ENCODE data around the gene PMS1.
A peak's percentile ranks its signal among the peaks of the same experiment; 100 is the strongest.
"Not testable (repeated sequence)": the region's sequence is repeated elsewhere in the genome, so short reads cannot be mapped to it uniquely, and the experiment has no call there.

PMS1 gene

DNA sequence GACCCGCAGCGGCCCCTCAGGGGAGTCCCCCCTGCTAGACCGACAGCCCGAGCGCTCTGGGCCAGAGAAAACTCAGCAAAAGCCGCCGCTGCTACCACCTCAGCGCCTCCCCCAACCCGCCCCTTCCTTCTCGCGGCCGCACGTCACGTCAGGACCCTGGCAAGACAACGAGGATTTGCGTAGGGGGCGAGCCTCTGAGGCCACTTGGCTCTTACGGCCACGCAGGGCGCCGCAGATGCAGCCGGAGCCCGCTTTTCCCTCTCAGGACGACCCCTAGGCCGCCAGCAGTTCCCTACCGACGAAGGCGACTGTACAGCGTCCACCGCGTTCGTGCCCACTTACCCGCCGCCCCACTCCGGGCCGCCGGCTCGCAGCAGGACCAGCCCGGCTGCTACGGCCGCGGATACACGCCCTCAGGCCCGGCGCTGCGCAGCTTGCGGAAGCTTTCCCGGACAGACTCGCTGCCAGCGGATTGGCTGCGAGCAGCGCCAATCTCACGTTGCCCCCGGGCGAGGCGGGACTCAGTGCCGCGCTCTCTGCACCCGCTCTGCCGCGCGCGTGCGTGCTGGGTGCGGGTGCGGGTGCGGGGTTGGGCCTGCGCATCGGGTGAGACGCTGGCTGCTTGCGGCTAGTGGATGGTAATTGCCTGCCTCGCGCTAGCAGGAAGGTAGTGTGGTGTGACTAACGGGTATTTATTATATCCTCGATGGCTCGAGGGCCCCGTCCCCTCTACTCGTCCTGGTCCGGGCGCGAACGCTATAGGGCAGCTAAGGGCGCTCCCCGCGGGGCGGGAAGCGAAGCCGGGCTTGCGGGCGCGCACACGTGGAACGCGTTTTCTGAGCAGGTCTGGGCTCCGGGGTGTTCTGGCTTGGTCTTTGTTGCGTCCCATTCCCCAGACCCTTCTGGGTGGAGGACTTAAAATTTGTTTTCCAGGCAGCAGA, at the start of gene PMS1, which contains the start of gene ORMDL1:
Gene PMS1 (plus strand): TSS at position 524 of the 941 bp plus-strand sequence. CDS start 7,360 bp downstream, outside the sequence.
Gene ORMDL1 (minus strand): TSS at position 413 of the 941 bp plus-strand sequence. CDS start 1,744 bp downstream, outside the sequence.
- peak; percentile 95 for DNase-seq

DNA sequence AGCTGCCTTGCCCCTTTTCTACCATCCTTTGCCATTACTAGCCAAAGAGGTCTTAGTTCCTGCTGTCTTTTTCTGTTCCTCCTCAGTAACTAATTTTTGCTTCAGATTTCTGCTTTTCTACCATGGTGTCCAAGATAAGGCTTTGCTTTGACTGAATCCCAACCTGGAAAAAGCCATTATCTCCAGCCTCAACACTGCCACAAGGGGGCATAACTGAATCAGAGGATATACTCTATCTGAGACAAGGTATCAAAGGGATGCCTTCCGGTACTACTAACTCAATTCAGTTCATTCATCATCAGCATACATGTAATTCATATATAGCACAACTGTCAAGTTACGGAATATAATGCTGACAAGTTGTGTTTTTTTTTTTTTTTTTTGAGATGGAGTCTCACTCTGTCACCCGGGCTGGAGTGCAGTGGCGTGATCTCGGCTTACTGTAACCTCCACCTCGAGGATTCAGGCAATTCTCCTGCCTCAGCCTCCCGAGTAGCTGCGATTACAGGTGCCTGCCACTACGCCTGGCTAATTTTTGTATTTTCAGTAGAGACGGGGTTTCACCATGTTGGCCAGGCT, 33.1 kb upstream of the PMS1 start:
- peak; percentile 51 for DNase-seq

- DNase-seq, result no peak
Observed at GRCh38 chr2:189756311-189756952, 27.8 kb upstream of the PMS1 start.

- DNase-seq, result not testable (repeated sequence)
Observed at GRCh38 chr2:189760154-189760553, 24.1 kb upstream of the PMS1 start.

DNA sequence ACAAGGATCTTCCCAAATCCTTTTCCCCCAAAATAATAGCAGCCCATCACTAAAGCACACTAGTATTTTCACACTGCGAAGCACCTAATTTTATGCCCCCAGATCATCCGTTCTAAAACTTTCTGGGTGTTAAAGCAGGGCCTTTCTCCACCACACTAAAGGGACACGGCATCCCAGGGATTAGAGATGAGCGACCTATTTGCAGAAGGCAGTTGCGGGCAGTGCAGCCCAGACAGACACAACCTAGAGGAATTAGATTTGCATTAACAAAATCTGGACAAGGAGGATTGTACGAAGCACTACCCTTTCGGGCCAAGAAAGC, 22.1 kb upstream of the PMS1 start:
- DNase-seq, result no peak

DNA sequence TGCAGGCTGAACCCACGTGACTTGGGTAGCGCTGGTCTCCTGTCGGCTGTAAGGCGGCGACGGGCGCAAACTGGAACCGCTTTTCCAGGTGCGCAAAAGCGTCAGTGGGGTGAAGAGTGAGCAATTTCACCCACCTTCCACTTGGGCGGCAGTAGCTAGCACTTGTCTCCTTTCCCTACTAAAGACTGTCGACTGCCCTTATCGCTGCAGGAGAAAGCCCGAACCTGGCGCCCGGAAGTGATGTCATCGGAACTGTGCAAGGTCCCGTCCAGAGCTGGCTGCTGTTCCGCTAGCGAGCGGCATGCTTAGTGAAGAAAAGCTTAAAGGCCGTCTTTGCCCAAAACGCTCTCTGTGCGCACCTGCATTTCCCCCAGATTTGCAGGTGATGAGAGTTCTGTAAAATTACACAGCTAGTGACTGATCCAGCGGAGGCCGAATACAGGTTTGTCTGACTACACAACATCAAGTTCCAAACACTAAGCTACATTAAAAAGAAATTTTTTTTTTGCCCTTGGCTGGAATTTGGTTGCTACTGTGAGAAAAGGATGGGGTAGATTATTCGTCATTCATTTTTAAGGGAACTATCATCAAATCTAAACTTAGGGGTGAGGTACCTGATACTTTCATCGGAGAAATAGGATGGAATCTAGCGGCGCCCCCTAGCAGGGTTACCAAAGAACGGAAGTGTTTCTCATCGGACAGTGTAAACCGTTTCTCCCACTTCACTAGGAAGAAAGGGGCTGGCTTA, 21.5 kb upstream of the PMS1 start, which contains the start of gene OSGEPL1:
Gene OSGEPL1 (minus strand): TSS at position 242 of the 748 bp plus-strand sequence. CDS start 1,152 bp downstream, outside the sequence.
- DNase-seq, result peak; percentile 96

GRCh38 chr2:189763908-189764661, 20.2 kb upstream of the PMS1 start:
- no peak for DNase-seq

DNA sequence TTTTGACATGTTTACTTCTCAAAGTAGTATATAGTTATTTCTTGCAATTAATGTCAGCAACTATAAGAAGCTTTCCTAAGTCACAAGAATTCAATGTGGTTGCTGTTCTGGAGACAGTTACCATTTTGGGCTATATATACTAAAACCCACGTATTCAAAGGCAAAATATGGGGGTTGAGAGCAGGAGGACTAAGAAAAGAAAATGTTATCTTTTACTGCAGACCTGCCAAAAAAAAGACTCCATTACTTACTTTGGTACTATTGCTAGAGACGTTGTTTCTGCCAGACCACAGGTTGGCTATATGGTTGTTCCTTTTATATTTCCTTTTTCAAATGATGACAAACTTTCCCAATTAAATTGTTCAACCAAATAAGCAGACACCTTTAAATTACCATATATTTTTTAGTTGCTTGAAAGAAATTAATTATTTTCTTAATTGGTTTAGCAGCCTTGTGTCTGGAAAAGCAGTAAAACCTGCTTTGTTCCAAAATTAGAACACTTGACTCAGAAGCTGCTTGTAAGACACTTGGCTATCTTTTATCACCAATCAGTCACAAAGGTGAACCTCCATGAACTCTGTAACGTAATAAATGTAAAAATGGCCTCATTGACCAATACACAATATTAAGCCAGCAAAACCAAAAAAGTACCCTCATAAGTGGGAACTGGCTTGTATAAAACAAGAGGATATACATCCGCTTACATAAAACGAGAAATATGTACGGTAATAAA, 13.5 kb upstream of the PMS1 start:
- DNase-seq, result no peak

- no peak for DNase-seq
Observed at GRCh38 chr2:189772212-189772611, 12.0 kb upstream of the PMS1 start.

DNA sequence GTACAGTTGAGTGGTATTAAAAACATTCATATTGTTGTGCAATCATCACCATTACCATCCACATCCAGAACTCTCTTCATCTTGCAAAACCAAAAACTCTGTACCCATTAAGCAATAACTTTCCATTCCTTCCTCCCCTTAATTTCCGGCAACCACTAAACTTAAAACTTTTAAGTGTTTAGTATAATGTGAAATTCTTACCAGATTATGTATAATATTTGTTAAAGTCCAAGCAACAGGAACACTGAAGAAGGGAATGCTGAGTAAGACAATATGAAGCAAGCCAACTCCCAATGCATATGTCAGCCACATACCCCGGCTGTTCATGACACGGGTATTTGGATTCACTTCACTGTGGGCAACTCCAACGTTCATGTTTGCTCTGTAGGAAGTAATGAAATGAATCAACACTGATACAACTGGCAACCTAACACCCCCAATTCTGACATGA, 2.0 kb upstream of the PMS1 start:
- peak; percentile 13 for DNase-seq

GRCh38 chr2:189783451-189783926, 761 bp upstream of the PMS1 start:
- DNase-seq, result no peak

GRCh38 chr2:189791338-189792042, 7.2 kb downstream of the PMS1 start:
- DNase-seq, result no peak

- DNase-seq, result no peak
Observed at GRCh38 chr2:189794310-189794709, 10.1 kb downstream of the PMS1 start.

GRCh38 chr2:189797902-189798301, 13.7 kb downstream of the PMS1 start:
- DNase-seq, result no peak

DNA sequence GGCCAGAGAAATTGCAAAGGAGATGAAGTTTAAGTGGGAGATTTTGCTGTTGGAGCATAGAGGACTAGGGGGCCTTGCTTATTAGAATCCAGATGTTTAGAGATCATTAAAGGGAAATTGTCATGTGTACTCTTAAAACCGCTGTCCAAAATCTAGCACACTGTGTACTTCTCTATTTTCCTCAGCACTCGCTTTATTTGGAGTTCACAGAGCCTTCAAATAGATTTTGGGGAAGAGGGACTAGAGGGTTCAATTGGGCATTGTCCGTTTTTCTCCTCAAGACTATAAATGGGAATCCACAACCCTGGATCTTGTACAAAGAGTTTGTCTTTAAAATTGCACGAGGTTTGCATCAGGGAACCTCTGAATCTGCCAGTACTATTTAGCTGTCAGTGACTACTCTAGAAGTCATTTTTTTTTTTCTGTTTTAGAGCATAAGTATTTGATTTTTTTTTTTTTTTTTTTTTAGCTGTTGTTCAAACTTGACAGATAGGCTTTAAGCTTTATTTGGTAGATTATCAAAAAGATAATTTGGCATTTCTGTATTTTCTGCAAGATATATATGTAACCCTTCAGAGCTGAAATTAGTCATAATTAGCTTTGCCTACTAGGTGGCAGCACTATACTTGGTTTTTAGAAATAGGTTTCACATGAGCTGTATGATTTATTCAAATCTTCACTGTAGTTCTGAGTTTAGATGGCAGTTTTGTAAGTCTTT, 14.2 kb downstream of the PMS1 start:
- no peak for DNase-seq

GRCh38 chr2:189799030-189799331, 14.7 kb downstream of the PMS1 start:
- DNase-seq, result no peak

- DNase-seq, result no peak
Observed at GRCh38 chr2:189799531-189799930, 15.3 kb downstream of the PMS1 start.

DNA sequence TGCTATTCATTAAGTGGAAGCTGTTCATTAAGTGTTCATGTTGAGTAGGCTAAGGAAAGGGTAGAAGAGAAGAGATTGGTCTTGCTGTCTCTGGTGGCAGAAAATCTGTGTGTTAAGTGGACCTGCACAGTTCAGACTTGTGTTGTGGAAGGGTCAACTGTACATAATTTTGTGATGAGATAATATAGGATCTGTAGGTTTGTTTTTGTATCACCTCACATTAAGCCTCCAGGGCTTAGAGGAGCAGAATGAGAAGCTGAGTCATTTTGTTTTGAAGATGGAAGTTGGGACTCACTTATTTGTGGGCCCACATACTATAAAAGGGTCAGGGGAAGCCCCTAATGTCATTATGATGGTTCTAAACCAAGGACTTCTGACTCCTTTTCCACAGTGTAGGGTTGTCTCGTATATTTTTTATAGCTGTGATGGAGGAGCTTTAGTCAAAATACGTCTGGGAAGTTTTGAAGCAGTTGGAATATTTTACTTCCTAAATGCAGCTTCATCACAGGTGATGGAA, 18.2 kb downstream of the PMS1 start:
- no peak for DNase-seq

- DNase-seq, result no peak
Observed at GRCh38 chr2:189803431-189803830, 19.2 kb downstream of the PMS1 start.

Data from stimulated activated CD4-positive, alpha-beta T cell treated with anti-CD3 and anti-CD28 coated beads, Interleukin-15, amount 100 ng/mL, for 24 hours (primary cell).